Liver (tissue), 3 donors: Measurements from ENCODE around the gene IL12RB1.

ENCODE experiments used
- EGR1 ChIP-seq, 2 donors: IDR thresholded peaks; 2 replicates each; pipeline ENCODE4 v1.6.1; 2016 to 2018; ENCODE audit warnings: antibody characterized with exemption in 2 of 2, low read depth in 2 of 2
- GABPA ChIP-seq, 2 donors: IDR thresholded peaks in 1 of 2; conservative IDR thresholded peaks in 1 of 2; 2 replicates each; pipeline ENCODE4 v1.6.1; 2016; ENCODE audit warnings: antibody characterized with exemption in 2 of 2, mild to moderate bottlenecking in 1 of 2, moderate library complexity in 1 of 2
- RAD21 ChIP-seq, 2 donors: IDR thresholded peaks; 2 replicates each; pipeline ENCODE4 v1.6.1; 2016; ENCODE audit warnings: antibody characterized with exemption in 2 of 2, mild to moderate bottlenecking in 2 of 2
- TF ChIP-seq, protein P1 (sequence below): fragments of 150-350 bp; IDR thresholded peaks from 2 replicates; pipeline ENCODE4 v1.5.1; 2017; ENCODE audit warnings: improper control_type of control experiment, low read depth, low read length; ENCODE audit not compliant: missing input control
- donor health status: healthy.
- donor health status: healthy.

DNA sequence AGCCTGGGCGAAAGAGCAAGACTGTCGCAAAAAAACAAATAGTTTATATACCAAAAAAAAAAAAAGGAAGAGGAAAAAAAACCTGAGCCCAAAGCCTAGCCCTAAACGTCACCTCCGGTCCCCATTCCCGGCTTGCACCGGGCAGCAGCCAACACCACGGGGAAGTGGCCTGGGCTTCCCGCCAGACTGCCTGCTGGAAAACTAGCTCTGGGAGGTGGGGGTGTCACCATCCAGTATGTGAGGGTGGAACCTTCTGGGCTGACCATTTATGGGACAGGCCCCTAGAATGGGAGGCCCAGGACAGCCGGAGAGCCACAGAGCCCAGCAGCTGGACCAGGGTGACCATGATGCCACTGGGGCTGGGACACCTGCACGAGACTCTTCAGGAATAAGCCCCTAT lies 37.3 kb downstream of the IL12RB1 start:
- TF ChIP-seq GABPA (IDR thresholded peaks at IDR 0.05 in 1 of 2, conservative IDR thresholded peaks at IDR 0.05 in 1 of 2) = peak; percentile 74 to 92
- TF ChIP-seq, protein P1, sequence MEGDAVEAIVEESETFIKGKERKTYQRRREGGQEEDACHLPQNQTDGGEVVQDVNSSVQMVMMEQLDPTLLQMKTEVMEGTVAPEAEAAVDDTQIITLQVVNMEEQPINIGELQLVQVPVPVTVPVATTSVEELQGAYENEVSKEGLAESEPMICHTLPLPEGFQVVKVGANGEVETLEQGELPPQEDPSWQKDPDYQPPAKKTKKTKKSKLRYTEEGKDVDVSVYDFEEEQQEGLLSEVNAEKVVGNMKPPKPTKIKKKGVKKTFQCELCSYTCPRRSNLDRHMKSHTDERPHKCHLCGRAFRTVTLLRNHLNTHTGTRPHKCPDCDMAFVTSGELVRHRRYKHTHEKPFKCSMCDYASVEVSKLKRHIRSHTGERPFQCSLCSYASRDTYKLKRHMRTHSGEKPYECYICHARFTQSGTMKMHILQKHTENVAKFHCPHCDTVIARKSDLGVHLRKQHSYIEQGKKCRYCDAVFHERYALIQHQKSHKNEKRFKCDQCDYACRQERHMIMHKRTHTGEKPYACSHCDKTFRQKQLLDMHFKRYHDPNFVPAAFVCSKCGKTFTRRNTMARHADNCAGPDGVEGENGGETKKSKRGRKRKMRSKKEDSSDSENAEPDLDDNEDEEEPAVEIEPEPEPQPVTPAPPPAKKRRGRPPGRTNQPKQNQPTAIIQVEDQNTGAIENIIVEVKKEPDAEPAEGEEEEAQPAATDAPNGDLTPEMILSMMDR = no peak
- peak in 1 of 2 donors; percentile 91 for TF ChIP-seq EGR1 (IDR thresholded peaks at IDR 0.05; ENCODE audit: low read depth in 2 of 2)
- TF ChIP-seq RAD21 (IDR thresholded peaks at IDR 0.05) = peak; percentile 36 to 49
